HG03139 (cell line): ENCODE results near the gene NGF.

Source experiments
- ATAC-seq: cut with Tn5 transposase; IDR thresholded peaks from one replicate; pipeline ENCODE4 v1.9.1; 2021; ENCODE audit not compliant: unreplicated experiment

Gene NGF

DNA sequence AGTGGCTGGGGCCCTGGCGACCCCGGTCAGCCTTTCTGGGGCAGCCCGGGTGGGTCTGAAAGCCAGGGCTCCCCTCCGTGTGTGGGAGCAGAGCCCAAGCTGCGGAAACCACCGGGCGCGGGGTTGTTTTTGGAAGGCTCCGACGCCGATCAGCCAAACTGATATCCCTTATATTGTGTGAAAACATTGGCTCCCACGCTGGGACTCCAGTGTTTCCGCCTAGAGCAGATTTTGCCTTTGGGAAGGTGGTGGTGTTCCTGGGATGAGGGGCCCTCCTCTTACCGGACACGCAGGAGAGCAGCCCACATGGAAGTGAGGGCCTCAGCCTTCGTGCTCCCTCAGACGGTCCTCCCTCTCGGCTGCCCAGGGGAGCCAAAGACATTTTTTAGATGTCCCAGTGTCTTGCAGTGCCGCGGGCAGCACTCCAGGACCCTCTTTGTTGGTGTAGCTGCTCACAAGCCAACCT lies 54.3 kb downstream of the NGF start:
- no peak for ATAC-seq

DNA sequence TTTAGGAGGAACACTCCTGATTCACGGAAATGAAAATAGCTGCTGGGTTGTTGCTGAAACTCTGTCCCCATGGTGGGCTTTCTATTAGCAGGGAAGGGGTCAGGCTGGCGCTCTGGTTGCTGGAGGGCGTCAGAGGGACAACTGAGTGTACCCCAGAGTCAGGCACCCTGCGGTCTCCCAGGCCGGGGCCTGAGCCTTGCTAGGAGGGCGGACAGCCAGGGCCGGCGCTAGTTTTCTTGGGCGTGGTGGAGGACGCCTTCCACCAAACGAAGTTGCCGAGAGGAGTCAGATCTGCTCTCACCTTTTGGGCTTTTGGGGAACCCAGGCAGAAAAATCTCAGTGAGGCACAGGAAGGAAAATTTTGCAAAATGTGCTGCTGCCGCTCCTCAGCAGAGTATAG lies 54.8 kb downstream of the NGF start:
- ATAC-seq = no peak

DNA sequence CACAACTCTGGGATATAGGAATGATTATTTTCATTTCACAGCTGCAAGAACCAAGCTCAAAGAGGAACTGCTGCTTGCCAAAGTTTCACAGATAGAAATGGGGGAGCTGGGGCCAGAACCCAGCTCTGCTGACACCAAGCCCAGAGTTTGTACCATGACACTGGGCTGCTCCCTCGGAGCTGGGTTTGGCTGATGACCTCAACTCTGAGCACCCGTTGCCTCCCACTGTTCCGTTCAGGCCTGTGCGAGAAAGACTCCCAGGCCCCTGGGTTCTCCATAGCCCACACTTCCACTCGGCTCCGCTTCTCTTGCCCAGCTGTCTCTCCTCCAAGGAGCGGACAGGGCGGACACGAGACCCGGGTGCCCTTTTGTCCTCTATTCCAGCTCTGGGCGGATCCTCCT lies 55.2 kb downstream of the NGF start:
- no peak for ATAC-seq

DNA sequence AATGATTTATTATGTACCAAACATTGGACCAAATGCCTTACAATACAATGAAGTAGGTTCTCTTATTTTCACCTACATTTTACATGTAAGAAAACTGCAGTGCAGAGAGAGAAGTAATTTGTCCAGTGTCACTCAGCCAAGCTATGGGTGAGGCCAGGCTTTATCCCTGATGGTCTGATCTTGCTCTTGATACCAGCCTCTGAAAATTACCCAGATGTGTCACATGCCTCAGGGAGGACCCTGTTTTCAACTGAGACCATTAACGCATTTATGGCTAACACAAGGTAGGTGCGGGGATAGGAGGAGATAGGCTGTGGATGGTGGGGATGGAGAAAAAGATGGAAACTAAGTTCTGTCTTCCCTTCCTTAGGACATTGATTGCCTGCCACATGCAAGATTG lies 56.9 kb downstream of the NGF start:
- ATAC-seq = no peak

DNA sequence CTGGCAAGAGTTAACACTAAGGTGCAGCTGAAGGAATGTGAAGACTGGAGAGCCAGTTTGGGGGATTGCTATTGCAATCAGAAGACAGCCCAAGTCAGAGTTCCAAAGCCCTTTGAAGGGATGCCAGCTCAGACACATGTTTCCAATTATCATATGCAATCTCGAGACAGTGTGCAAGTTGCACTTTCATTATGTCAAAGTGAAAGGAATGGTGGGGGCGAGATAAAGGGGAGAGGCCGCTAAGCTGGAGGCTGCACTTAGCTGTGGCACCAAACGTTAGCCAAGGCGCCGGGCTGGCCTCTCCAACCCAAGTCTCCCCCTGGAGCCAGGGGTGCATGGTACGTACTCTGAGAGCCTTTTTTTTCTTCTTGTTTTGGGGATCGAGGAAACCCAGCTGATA lies 58.0 kb downstream of the NGF start:
- no peak for ATAC-seq

DNA sequence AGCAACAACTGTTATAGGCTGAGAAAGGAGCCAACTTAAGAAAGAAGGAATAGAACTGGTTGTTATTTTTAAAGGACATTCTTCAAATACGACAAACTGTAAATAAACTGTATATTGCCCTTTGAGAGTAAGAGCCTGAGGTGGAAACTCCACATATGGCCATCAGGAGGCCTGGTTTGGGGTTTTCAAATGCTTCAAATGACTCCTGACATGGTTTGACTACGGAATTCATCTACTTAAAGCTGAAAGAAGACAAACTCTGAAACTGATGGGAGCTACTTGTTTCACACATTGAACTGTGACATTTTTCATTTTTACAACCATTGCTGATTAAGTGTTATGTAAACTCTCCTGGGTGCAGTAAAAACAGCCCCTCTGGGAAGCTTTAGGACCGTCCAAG lies 59.8 kb downstream of the NGF start:
- no peak for ATAC-seq

DNA sequence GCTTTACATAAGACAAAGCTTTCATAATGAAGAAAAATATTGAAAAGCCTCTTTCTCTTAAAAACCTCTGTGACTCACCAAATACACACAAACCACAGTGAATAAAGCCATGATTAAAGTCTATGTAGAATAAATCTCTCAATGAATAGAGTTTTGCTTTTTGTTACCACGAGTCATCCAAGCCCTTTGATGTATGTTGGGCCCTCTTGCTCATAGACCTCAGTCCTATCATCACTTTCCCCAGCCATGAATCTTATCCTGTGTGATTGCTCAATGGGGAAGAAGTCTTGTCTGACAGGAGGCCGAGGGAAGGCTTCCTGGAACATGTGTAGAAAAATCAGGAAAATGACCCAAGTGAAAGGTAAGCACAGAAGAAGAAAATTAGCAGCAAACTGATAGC lies 60.8 kb downstream of the NGF start:
- no peak for ATAC-seq

DNA sequence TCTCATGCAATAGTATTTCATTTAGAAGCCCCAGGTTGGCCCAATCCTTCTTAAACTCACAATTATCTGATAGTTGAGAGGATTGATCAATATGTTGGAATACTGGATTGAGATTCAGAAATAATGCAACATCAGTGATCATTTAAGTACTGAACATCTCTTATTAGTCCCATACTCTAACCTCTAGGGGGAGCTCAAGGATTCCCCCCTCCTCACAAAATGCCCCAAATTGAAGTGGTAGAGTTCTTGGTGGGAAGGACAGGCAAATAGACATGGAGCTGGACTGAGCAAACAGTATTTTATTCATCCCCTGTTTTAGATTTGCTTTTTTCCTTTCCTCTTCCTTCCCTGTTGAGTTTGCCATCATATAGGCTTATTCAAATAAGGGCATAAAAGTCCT lies 62.8 kb downstream of the NGF start:
- no peak for ATAC-seq

DNA sequence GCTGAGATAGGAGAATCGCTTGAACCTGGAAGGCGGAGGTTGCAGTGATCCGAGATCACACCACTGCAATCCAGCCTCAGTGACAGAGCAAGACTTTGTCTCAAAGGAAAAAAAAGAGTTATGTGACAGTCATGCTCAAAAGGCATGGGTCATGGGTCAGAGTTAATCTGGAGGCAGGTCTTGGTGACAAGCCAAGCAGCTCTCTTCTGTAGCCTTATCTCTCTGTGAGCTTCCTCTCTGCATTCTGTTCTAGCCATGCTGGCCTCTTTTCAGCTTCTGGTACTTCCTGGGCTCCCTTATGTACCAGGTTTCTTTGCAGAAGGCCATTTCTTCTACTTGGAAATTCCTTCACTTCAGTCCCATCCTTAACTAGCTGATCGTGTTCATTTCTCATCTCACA lies 63.6 kb downstream of the NGF start:
- ATAC-seq = no peak

DNA sequence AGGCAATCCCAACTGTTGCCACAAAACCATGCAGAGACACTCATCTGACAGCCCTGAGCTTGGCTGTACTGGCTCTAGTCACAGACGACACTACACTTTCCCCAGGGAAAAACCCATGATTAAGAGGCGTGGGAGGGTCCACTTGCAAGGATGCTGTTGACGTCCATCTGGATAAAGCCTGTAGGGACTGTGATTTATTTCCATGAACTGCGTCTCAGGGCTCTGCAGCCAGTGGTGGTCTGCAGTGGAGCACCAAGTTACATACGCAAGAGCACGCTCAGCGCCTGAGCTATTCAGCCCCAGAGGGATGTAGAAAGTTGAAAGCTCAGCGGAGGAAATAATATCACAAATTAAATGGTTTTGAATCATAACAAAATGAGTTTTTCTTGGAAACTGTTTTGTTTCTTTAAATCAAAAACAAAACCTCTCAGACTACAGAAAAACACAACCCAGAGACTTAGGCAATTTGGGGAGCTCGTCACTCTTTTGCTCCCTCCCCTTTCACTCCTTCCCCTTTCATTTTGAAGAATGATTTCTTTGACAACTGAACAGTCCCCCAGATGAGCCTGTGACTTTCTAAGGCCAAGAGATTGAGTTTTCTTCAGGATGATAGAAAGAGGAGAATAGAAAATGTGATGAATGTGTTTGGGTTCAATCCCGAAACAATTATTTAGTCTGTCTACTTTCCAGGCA lies 71.2 kb downstream of the NGF start:
- ATAC-seq = no peak

DNA sequence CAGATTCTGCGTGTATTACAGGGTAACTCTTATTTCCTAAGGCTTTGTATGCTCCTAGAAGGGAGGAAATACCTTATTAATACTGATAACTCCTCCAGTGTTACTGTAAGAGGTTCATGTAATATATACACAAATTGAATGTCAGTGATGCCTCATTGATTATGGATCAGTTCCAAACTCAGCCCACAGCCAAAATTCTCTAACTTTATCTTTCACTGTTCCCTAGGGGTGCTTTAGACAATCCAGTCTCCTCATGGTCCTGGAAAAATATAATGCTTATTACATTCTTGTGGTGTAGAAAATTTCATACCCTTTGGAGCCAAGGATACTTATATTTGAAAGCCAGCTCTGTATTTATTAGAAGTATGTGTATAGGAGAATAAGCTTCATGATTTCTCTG lies 73.0 kb downstream of the NGF start:
- ATAC-seq = no peak

DNA sequence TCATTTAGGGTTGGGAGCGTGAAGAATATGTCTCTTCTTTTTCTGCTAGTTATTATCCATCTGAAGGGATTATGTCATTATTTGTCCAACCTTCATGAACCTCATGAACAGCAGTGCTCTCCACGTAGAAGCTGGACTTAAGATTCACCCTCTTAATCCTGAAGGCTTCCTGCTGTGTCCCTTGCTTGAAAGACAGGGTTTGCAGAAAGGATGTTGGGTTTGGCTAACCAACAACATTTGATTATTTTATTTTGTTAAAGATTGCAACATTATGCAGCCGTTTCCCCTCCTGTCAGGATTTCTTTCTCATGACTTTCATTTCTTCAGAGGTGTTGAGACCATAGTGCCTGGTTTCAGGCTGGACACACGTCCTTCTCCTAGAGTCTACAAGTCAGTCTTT lies 75.2 kb downstream of the NGF start:
- no peak for ATAC-seq

DNA sequence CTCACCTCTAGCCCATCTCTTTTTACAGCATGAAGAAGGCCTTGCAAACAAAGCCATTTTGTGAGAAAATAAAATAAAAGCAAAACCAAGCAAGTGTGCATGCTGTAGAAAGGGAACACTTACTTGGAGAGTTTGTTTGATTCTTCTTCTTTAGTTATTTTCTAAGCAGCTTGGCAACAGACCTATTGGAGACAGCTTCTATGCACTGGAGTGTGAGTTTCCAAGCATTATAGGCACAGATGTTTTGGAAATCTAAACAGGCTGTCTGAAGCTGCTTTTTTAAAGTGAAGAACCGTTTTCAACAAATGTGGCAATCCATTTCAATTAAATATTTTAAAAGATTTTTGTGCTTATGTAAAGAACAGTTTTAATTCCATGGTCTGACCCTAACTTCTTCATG lies 76.6 kb downstream of the NGF start:
- no peak for ATAC-seq

DNA sequence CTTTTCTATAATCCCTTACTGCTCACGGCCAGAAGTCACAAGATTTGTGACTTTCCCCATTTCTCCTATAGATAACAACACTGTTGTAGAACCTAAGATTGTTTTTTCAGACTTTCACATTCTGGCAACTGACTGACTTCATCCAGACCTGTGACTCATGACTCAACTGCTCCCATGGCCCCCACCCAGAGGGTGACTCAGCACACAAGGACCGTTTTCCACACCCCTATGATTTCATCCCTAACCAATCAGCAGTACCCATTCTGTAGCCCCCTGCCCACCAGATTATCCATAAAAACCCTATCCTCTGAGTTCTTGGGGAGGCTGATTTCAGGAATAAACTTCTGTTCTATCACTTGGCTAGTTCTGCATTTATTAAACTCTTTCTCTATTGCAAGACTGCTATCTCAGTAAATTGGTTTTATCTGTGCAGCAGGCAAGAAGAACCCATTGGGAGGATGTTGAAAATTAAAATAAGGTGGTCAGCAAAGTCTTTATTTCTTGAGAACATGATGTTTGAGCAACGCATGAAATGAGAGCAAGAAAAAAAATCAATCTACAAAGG lies 79.7 kb downstream of the NGF start:
- ATAC-seq = no peak

DNA sequence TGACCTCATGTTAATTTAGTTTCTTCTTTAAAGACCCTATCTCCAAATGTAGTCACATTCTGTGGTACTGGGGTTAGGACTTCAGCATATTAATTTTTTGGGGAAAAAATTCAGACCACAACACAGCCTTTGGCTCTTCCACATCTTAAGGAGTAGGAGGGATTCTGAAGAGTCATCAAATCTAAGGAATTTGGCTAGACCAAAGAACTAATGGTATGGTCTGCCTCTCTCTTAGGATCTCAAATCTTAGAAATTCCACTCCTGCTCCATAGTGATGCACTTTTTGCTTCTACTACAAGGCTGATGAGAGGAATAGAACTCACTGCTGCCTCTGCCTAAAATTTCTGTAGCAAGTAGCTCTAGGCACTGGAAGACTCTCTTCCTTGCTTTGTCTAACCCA lies 80.5 kb downstream of the NGF start:
- ATAC-seq = no peak

DNA sequence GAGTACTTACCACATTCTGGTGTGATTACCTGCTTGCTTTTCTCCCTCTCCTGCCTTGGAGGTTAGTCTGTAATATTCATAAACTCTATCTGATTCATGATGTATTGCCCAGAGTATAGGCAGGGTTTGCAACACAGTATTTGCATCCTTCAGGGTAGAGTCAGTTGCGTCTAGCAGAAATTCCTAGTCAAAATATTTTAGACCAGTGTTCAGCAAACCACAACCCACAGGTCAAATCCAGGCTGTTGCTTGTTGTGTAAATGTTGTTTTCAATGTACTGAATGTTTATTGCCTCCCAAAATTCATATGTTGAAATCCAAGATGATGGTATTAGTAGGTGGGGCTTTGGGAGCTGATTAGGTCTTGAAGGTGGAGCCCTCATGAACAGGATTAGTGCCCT lies 82.9 kb downstream of the NGF start:
- no peak for ATAC-seq

DNA sequence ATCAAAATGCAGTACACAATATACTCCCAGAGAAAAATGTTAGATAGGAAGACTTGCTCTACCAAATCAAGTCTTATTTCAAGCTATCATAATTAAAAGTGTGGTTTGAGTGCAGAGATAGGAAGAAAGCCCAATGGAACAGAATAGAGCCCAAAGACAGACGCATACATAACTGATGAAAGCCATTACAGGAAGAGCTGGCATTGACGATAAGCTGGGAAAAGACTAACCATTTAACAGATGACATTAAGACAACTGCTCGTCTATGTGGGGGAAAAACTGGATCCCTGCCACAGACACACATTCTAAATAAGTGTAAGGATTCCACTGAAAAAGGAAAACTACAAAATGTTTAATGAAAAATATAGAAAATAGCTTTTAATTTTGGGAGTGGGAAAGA lies 85.5 kb downstream of the NGF start:
- ATAC-seq = no peak

DNA sequence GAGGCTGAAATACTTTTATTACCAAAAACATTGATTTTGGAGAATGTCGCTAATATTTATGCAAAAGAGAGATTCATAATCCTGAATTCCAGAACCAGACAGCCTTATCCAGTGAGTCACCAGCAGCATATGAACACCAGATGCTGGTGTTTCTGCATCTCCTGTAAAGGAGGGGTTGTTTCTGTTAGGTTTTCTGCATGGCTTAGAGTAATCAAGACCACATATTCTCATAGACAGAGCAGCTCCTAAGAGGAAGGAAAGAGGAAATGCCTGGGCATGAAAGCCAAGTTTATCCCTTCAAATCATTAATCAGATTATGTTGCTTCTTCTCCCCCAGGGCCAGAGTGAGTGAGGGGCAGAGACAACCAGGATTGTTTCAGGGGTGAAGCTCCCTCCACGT lies 86.2 kb downstream of the NGF start:
- no peak for ATAC-seq

DNA sequence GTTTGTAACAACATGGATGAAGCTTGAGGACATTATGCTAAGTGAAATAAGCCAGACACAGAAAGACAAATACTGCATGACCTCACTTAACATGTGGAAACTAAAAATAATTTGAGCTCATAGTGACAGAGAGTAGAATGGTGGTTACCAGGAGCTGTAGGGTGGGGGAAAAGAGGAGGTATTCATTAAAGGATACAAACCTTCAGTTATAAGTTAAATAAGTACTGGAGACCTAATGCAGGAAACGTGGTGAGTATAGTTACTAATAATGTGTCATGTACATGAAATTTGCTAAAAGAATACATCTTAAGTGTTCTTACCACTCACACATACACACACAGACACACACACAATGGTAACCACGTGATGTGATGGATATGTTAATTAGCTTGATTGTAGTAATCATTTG lies 86.7 kb downstream of the NGF start:
- no peak for ATAC-seq

DNA sequence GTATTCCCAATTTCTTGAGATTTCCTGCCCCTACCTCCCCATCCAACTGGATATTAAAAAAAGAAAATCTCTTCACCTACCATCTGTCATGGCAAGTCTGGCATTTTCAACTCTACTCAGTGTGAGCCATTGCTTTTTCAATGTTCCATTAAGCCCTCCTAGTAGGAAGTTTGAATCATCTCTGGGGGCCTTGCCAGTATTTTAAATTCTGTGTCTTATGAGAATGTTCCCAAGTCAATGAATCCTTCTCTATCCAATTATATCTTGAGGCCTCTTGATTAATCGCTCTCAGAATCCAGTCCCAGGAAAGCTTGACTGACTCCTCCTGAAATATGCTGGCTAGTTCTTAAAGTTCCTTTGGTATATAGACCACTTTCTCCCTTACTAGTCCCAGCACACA lies 91.5 kb downstream of the NGF start:
- ATAC-seq = no peak

DNA sequence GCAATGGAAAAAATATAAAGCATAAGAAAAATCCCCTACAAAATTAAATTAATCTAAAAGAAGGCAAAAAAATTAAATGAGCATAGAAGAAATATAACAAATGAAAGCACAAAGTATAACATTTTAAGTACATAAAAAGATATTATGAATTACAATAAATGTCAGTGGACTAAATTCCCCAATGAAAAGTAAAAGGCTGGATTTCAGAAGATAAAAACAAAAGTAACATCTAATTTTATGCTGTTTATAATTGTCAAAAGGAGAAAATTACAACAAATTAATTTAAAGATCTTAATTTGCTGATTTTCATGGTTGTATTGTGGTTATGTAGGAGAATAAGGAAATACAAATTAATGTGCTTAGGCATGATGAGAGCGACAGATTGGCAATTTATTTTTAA lies 92.8 kb downstream of the NGF start:
- no peak for ATAC-seq

DNA sequence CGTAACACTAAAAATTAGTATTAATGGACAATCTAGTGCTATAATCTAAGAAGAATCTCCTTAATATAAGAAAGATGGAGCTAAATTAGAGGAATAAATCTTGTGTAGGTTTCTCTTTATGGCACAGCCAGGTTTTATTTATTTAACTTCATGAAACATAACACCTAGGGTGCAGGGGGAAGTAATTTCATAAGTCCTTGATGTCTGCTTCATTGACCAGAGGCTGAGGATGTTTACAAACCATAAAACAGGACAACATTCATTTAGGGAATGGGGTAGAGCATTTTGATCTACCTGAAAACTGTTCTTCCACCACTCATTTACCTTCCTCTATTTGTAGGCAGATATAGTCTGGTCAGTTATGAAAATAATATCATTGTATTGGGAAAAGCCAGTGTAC lies 95.5 kb downstream of the NGF start:
- ATAC-seq = no peak

DNA sequence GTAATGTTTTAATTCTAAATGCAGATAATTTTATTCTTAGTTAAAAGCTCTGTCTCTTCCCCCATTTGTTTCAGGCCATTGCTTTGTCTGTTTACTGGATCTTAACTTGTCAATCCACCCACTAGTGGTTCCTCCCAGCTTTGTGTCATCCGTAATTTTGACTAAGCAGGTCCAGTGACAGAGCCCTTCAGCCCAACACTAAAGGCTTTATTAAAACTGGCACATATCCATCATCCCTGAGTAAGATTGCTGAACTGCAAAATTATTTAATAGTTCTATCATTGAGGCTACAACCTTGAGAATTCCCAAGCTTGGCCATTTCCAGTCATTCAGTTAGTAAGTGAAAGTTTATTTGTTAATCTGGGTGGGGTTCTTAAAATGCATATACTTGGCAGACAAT lies 96.7 kb downstream of the NGF start:
- no peak for ATAC-seq
